ENCODE measurements around the gene NME1.
A peak's percentile ranks its signal among the peaks of the same experiment; 100 is the strongest.
"Not testable (repeated sequence)": the region's sequence is repeated elsewhere in the genome, so short reads cannot be mapped to it uniquely, and the experiment has no call there.

NME1 gene

GRCh38 chr17:51153210-51154072 lies at the start of gene NME1:
Gene NME1, plus strand, starts transcription at chr17:51153559. Its CDS starts 2,096 bp downstream, at chr17:51155655.
- peak; percentile 98 for DNase-seq

- DNase-seq = no peak
Measured at GRCh38 chr17:51107778-51108177, 45.6 kb upstream of the NME1 start.

- not testable (repeated sequence) for DNase-seq
Measured at GRCh38 chr17:51112303-51113222, 40.8 kb upstream of the NME1 start.

- DNase-seq = no peak
Measured at GRCh38 chr17:51115179-51115578, 38.2 kb upstream of the NME1 start.

GRCh38 chr17:51118330-51119195 lies 34.8 kb upstream of the NME1 start:
- no peak for DNase-seq

- DNase-seq = no peak
Measured at GRCh38 chr17:51119415-51120356, 33.7 kb upstream of the NME1 start.

GRCh38 chr17:51120357-51120738 lies 33.0 kb upstream of the NME1 start:
- peak; percentile 47 for DNase-seq

GRCh38 chr17:51120739-51121619 lies 32.4 kb upstream of the NME1 start, which contains the start of gene SPAG9:
Gene SPAG9, minus strand, starts transcription at chr17:51120868. Its CDS starts 212 bp downstream, at chr17:51120656.
- DNase-seq = peak; percentile 82

- DNase-seq = no peak
Measured at GRCh38 chr17:51121620-51122472, 31.5 kb upstream of the NME1 start.

- not testable (repeated sequence) for DNase-seq
Measured at GRCh38 chr17:51122473-51123115, 30.8 kb upstream of the NME1 start.

GRCh38 chr17:51124640-51125503 lies 28.5 kb upstream of the NME1 start:
- DNase-seq = no peak

- no peak for DNase-seq
Measured at GRCh38 chr17:51128076-51128475, 25.3 kb upstream of the NME1 start.

GRCh38 chr17:51132964-51133319 lies 20.4 kb upstream of the NME1 start:
- no peak for DNase-seq

- DNase-seq = no peak
Measured at GRCh38 chr17:51133365-51133764, 20.0 kb upstream of the NME1 start.

- DNase-seq = no peak
Measured at GRCh38 chr17:51135956-51136355, 17.4 kb upstream of the NME1 start.

- DNase-seq = no peak
Measured at GRCh38 chr17:51142597-51142996, 10.8 kb upstream of the NME1 start.

GRCh38 chr17:51144266-51145022 lies 8.9 kb upstream of the NME1 start:
- no peak for DNase-seq
